ENCODE measurements around the gene AMER2. TPM values are rescaled to one million over a fixed set of nuclear protein-coding genes. Genes with fewer than 3 reads are reported as not detected.

The AMER2 gene
- total RNA-seq, 4 donors from 2014 or later: not detected

DNA sequence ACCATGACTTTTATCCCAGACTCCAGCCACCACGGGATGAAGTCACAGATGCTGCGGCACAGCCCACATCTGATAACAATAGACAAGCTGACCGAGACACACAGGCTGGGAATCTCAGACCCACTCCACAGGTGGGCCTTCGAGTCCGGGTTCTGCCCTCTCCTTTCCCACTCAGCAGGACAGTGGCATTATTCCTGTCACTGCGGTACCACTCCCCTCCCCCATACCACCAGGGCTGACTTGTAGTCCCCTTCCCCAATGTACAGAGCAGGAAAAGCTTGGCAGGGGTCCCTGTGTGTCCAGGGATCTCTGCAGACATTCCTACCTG lies 179 bp upstream of the AMER2 start:
- WGBS, 2 donors: 27 to 72% methylated on average over 4 to 5 of the region's 6 CpGs
- Histone ChIP-seq H3K9me3 (no peaks in the 10 kb centered on the region), H3K27me3 (peaks cover 15 to 90% (median 20%) of the 10 kb centered on the region in 4 donors), H3K4me1 (peaks cover 8 to 20% (median 16%) of the 10 kb centered on the region in 3 donors), H3K4me3 (no peak overlapping the region), H3K36me3 (no peaks in the 10 kb centered on the region), H3K27ac (no peak overlapping the region)
- no peak for DNase-seq
- no peak for TF ChIP-seq POLR2A (IDR thresholded peaks at IDR 0.05)
- TF ChIP-seq, protein P1, sequence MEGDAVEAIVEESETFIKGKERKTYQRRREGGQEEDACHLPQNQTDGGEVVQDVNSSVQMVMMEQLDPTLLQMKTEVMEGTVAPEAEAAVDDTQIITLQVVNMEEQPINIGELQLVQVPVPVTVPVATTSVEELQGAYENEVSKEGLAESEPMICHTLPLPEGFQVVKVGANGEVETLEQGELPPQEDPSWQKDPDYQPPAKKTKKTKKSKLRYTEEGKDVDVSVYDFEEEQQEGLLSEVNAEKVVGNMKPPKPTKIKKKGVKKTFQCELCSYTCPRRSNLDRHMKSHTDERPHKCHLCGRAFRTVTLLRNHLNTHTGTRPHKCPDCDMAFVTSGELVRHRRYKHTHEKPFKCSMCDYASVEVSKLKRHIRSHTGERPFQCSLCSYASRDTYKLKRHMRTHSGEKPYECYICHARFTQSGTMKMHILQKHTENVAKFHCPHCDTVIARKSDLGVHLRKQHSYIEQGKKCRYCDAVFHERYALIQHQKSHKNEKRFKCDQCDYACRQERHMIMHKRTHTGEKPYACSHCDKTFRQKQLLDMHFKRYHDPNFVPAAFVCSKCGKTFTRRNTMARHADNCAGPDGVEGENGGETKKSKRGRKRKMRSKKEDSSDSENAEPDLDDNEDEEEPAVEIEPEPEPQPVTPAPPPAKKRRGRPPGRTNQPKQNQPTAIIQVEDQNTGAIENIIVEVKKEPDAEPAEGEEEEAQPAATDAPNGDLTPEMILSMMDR (IDR thresholded peaks at IDR 0.05): no peak
- intact Hi-C loops (cut with DNase I): no loop called here

GRCh38 chr13:25171170-25171516 lies 945 bp downstream of the AMER2 start:
- H3K4me1 ChIP-seq: peaks cover 8 to 20% (median 16%) of the 10 kb centered on the region in 3 donors
- WGBS, 2 donors: 0% methylated on average over 7 of the region's 36 CpGs; no CpG with 5 or more reads in 1 of the 2 donors
- H3K27me3 ChIP-seq: peaks cover 15 to 85% (median 20%) of the 10 kb centered on the region in 4 donors
- no peak for DNase-seq
- intact Hi-C loops (cut with DNase I): no loop called here
- H3K27ac ChIP-seq: no peak overlapping the region
- no peaks in the 10 kb centered on the region for H3K36me3 ChIP-seq
- no peak for TF ChIP-seq POLR2A (IDR thresholded peaks at IDR 0.05)
- TF ChIP-seq, protein P1 (IDR thresholded peaks at IDR 0.05): no peak
- H3K9me3 ChIP-seq: no peaks in the 10 kb centered on the region
- H3K4me3 ChIP-seq: peak overlapping the region in 3 of 4 donors; percentile 17 to 60 (median 37)

GRCh38 chr13:25170554-25171111 lies 1.5 kb downstream of the AMER2 start:
- intact Hi-C loops (cut with DNase I): no loop called here
- H3K4me1 ChIP-seq: peaks cover 8 to 20% (median 16%) of the 10 kb centered on the region in 3 donors
- H3K36me3 ChIP-seq: no peaks in the 10 kb centered on the region
- DNase-seq: no peak
- H3K9me3 ChIP-seq: no peaks in the 10 kb centered on the region
- H3K27ac ChIP-seq: no peak overlapping the region
- peak overlapping the region in 3 of 4 donors; percentile 17 to 60 (median 37) for H3K4me3 ChIP-seq
- peaks cover 15 to 83% (median 20%) of the 10 kb centered on the region in 4 donors for H3K27me3 ChIP-seq
- TF ChIP-seq, protein P1 (IDR thresholded peaks at IDR 0.05): no peak
- TF ChIP-seq POLR2A (IDR thresholded peaks at IDR 0.05): no peak
- WGBS, 2 donors: 0 to 6% methylated on average over 5 to 8 of the region's 75 CpGs

DNA sequence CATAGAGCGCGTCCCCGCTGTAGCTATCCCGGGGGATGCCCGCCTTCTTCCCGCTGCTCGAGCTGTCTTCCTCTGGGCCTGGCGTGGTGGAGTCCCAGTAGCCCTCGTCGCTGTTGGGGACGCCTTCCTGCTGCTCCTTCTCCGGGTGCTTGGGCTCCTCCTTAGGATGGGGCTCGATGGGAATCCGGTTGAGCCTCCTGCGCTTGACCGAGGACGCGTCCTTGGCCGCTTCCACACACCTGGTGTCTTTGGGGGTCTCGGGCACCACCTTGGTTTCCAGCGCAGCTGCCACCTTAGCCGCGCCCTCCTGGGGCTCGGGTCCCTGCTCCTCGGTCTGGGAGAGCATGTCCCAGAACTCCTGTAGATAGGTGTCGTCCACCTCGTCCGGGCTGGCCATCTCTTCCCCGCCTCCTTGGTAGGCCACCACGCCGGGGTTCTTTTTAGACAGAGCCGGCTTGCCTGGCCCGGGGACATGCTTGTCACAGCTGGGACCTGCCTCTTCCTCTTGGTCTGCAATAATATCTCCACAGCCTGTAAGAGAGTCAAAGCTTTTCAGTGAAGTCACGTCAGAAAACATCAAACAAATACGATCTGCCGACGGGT lies 2.0 kb downstream of the AMER2 start:
- 89 to 94% methylated on average over 15 to 21 of the region's 37 CpGs for WGBS, 2 donors
- Histone ChIP-seq H3K9me3 (no peaks in the 10 kb centered on the region), H3K27me3 (peaks cover 15 to 83% (median 20%) of the 10 kb centered on the region in 4 donors), H3K4me1 (peaks cover 8 to 20% (median 16%) of the 10 kb centered on the region in 3 donors), H3K27ac (no peak overlapping the region), H3K4me3 (no peak overlapping the region), H3K36me3 (no peaks in the 10 kb centered on the region)
- no peak for TF ChIP-seq POLR2A (IDR thresholded peaks at IDR 0.05)
- TF ChIP-seq, protein P1 (IDR thresholded peaks at IDR 0.05): no peak
- intact Hi-C loops (cut with DNase I): no loop called here
- no peak for DNase-seq

GRCh38 chr13:25169356-25169755 lies 2.7 kb downstream of the AMER2 start:
- DNase-seq: no peak
- no peaks in the 10 kb centered on the region for H3K36me3 ChIP-seq
- no peak overlapping the region for H3K4me3 ChIP-seq
- peaks cover 8 to 20% (median 16%) of the 10 kb centered on the region in 3 donors for H3K4me1 ChIP-seq
- H3K27me3 ChIP-seq: peaks cover 15 to 77% (median 20%) of the 10 kb centered on the region in 4 donors
- H3K9me3 ChIP-seq: no peaks in the 10 kb centered on the region
- intact Hi-C loops (cut with DNase I): no loop called here
- TF ChIP-seq POLR2A (IDR thresholded peaks at IDR 0.05): no peak
- TF ChIP-seq, protein P1 (IDR thresholded peaks at IDR 0.05): no peak
- 78 to 82% methylated on average over 11 of the region's 12 CpGs for WGBS, 2 donors
- no peak overlapping the region for H3K27ac ChIP-seq

Data from esophagus squamous epithelium (tissue), 5 donors.